HK-2 (cell line): Measurements from ENCODE around the gene MUC3A.
"Not testable (repeated sequence)": the region's sequence is repeated elsewhere in the genome, so short reads cannot be mapped to it uniquely, and the experiment has no call there.

Experiments
- DNase-seq: peaks from one replicate; pipeline ENCODE4 v3.0.0-alpha.2; 2018; ENCODE audit not compliant: unreplicated experiment

MUC3A gene

DNA sequence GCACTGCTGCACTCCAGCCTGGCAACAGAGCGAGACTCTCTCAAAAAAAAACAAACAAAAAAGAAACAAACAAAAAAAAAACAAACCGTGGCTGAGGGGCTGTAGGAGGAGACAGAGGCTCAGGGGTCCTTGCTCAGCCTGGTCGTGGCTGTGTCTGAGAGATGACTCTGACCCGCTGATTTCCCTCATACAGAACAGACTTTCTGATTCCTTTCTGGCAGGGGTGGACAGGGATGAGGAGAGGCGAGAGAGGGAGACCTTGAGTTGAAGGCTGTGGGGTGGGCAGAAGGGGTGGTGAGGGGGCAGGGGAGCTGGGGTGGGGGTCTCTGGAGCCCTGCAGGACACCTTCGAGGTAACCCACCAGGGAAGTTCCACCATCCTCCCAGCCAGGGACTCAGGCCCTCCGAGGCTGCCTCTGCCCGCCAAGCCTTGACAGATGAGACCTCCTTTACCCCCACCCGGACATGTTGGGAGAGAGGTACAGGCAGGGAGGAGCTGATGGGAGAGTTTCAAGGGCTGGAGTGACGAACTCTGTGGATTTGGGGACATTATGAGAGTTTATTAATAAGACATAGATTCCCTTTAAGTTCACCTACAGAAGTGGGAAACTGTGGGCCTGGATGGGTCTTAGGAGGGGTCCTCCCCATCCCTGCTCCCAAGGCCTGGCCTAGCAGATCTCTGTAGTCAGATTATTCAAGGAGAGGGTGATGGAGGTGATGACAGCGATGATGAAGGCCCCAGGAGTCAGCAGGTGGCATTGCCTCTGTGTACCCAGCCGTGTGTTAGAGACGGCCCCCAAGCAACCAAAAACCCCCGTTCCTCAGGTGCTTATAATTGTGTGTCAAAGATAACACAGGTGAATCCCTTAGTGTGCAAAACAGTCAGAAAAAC, 22.0 kb downstream of the MUC3A start:
- DNase-seq, result no peak

- no peak for DNase-seq
Measured at GRCh38 chr7:100972002-100972347, 22.6 kb downstream of the MUC3A start.

DNA sequence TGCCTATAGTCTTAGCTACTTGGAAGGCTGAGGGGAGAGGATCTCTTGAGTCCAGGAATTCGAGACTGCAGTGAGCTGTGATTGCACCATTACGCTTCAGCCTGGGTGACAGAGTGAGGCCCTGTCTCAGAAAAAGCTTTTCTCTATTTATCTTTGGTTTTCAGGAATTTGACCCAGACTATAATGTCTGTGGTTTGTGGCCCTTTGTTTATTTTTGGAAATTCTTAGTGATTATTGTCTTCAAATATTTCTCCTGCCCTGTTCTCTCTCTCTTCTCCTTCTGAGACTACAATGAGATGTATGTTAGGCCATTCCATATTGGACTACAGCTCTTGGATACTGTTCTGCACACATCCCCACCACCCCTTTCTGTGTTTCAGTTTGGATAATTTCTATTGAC, 24.7 kb downstream of the MUC3A start:
- DNase-seq, result no peak

- no peak for DNase-seq
Measured at GRCh38 chr7:100975371-100975821, 26.1 kb downstream of the MUC3A start.

GRCh38 chr7:100978300-100978699, 29.0 kb downstream of the MUC3A start:
- DNase-seq, result no peak

GRCh38 chr7:100983451-100984187, 34.3 kb downstream of the MUC3A start:
- no peak for DNase-seq

- DNase-seq, result not testable (repeated sequence)
Measured at GRCh38 chr7:100984241-100984918, 35.0 kb downstream of the MUC3A start.

GRCh38 chr7:100985033-100985797, 35.9 kb downstream of the MUC3A start:
- peak; percentile 19 for DNase-seq

DNA sequence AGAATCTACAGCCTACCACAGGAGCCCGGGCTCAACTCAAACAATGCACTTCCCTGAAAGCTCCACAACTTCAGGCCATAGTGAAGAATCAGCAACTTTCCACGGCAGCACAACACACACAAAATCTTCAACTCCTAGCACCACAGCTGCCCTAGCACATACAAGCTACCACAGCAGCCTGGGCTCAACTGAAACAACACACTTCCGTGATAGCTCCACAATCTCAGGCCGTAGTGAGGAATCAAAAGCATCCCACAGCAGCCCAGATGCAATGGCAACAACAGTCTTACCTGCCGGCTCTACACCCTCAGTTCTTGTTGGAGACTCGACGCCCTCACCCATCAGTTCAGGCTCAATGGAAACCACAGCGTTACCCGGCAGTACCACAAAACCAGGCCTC, 42.3 kb downstream of the MUC3A start:
- DNase-seq, result no peak

DNA sequence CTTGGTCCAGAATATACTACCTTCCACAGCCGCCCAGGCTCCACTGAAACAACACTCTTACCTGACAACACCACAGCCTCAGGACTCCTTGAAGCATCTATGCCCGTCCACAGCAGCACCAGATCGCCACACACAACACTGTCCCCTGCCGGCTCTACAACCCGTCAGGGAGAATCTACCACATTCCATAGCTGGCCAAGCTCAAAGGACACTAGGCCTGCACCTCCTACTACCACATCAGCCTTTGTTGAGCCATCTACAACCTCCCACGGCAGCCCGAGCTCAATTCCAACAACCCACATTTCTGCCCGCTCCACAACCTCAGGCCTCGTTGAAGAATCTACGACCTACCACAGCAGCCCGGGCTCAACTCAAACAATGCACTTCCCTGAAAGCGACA, 42.9 kb downstream of the MUC3A start:
- DNase-seq, result not testable (repeated sequence)

- not testable (repeated sequence) for DNase-seq
Measured at GRCh38 chr7:100994671-100995070, 45.3 kb downstream of the MUC3A start.

DNA sequence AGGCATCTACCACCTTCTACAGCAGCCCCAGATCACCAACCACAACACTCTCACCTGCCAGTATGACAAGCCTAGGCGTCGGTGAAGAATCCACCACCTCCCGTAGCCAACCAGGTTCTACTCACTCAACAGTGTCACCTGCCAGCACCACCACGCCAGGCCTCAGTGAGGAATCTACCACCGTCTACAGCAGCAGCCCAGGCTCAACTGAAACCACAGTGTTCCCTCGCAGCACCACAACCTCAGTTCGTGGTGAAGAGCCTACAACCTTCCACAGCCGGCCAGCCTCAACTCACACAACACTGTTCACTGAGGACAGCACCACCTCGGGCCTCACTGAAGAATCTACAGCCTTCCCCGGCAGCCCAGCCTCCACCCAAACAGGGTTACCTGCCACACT, 49.2 kb downstream of the MUC3A start:
- not testable (repeated sequence) for DNase-seq

DNA sequence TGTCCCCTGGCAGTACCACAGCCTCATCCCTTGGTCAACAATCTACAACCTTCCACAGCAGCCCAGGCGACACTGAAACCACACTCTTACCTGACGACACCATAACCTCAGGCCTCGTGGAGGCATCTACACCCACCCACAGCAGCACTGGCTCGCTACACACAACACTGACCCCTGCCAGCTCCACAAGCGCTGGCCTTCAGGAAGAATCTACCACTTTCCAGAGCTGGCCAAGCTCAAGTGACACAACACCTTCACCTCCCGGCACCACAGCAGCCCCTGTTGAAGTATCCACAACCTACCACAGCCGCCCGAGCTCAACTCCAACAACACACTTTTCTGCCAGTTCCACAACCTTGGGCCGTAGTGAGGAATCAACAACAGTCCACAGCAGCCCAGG, 50.0 kb downstream of the MUC3A start:
- DNase-seq, result not testable (repeated sequence)

- DNase-seq, result not testable (repeated sequence)
Measured at GRCh38 chr7:101000025-101000424, 50.7 kb downstream of the MUC3A start.

DNA sequence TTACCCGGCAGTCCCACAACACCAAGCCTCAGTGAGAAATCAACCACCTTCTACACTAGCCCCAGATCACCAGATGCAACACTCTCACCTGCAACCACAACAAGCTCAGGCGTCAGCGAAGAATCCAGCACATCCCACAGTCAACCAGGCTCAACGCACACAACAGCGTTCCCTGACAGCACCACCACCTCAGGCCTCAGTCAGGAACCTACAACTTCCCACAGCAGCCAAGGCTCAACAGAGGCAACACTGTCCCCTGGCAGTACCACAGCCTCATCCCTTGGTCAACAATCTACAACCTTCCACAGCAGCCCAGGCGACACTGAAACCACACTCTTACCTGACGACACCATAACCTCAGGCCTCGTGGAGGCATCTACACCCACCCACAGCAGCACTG, 53.0 kb downstream of the MUC3A start:
- not testable (repeated sequence) for DNase-seq

GRCh38 chr7:101007361-101007760, 58.0 kb downstream of the MUC3A start:
- DNase-seq, result not testable (repeated sequence)

- DNase-seq, result no peak
Measured at GRCh38 chr7:101009629-101010028, 60.3 kb downstream of the MUC3A start.

GRCh38 chr7:101012931-101013330, 63.6 kb downstream of the MUC3A start:
- DNase-seq, result no peak

DNA sequence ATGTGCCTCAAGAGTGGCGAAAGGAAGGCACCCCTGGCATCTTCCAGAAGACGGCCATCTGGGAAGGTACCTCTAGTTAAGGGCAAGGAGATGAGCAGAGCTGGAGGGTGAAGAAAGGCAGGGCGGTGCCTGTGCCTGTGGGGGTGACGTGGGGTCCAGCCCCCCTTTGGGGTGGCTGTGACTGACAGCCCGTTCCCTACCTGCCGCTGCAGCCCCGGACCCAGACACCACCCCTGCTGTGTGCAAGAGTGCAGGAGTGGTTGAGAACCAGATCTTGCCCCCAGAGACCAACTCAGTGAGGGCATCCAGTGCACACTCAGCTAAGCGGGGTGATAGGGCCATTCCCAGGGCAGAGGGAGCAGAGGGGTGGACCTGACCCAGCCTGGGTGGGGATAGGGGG, 66.3 kb downstream of the MUC3A start:
- DNase-seq, result no peak

DNA sequence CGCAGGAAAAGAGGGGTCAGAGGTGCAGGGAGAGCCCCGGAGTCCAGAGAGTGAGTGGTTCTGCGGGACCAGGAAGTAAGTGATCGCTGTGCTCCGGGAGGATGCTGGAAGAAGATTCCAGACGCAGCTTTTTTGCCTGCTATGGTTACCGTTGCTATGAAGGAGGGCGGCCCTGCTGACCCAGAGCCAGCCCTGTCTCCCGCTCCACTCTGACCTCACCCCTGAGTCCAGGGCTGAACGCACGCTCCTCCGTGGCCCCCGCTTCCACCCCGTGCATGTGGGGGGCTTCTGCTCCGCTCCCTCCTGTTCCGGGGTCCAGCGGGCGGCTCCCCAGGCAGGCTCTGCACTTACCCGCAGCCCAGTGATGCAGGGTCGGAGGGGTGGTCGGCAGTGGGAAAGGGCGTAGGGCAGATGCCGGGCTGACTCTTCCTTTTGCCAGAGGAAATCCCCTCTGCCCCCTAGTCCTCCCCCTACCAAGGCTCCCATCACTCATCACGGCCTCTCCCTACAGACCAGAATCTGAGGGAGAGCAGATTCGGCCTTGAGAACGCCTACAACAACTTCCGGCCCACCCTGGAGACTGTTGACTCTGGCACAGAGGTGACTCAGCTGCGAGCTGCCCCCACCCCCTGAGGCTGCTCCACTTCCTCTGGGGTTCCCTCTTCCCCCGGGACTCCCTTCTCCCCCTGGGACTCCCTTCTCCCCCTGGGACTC, 67.9 kb downstream of the MUC3A start:
- peak; percentile 78 for DNase-seq
